ACC112 (cell line): ENCODE results near the gene ARL5A.
A peak's percentile ranks its signal among the peaks of the same experiment; 100 is the strongest.
"Not testable (repeated sequence)": the region's sequence is repeated elsewhere in the genome, so short reads cannot be mapped to it uniquely, and the experiment has no call there.

Experiments used
- H2AFZ ChIP-seq: fragments of 200-600 bp; sonication (generic); one replicate; pipeline ENCODE4 v1.6.0; 2017; ENCODE audit warnings: antibody characterized with exemption, low read length; ENCODE audit not compliant: unreplicated experiment
- H3K27ac ChIP-seq: fragments of 200-600 bp; sonication (generic); 2 replicates; pipeline ENCODE4 v1.5.1; 2014; ENCODE audit warnings: low read depth, mild to moderate bottlenecking, antibody characterized with exemption, low read length, moderate library complexity
- H3K27me3 ChIP-seq: fragments of 200-600 bp; sonication (generic); 2 replicates; pipeline ENCODE4 v1.6.1; 2014; ENCODE audit warnings: mild to moderate bottlenecking, antibody characterized with exemption, low read length, moderate library complexity, mixed read lengths; ENCODE audit not compliant: insufficient read depth
- H3K36me3 ChIP-seq: fragments of 200-600 bp; sonication (generic); 2 replicates; pipeline ENCODE4 v1.6.1; 2016; ENCODE audit warnings: mild to moderate bottlenecking, antibody characterized with exemption, low read length, moderate library complexity, mixed read lengths; ENCODE audit not compliant: insufficient read depth
- H3K4me1 ChIP-seq: fragments of 200-600 bp; sonication (generic); one replicate; pipeline ENCODE4 v1.6.1; 2016; ENCODE audit warnings: low read length, mixed read lengths; ENCODE audit not compliant: insufficient read depth, unreplicated experiment, control insufficient read depth
- H3K4me3 ChIP-seq: fragments of 200-600 bp; sonication (generic); 2 replicates; pipeline ENCODE4 v1.5.1; 2014; ENCODE audit warnings: mild to moderate bottlenecking, low read depth, low read length
- H3K79me2 ChIP-seq: fragments of 200-600 bp; sonication (generic); one replicate; pipeline ENCODE4 v1.6.0; 2016; ENCODE audit warnings: low read length; ENCODE audit not compliant: control insufficient read depth, unreplicated experiment, insufficient read depth

The ARL5A gene

GRCh38 chr2:151828143-151828889 is at the start of gene ARL5A:
Gene ARL5A, minus strand, starts transcription at chr2:151828421. Its CDS starts 245 bp downstream, at chr2:151828176.
- Histone ChIP-seq H3K4me1 (peaks cover 15% of the 10 kb centered on the region), H3K4me3 (peak within 1 kb of the TSS; percentile 98), H2AFZ (peak within 1 kb of the TSS; percentile 99), H3K36me3 (no peaks in the 10 kb centered on the region), H3K27me3 (no peaks in the 10 kb centered on the region), H3K27ac (peak within 1 kb of the TSS; percentile 19; the same call in 1 of the 2 replicates), H3K79me2 (peaks cover 47% of the 10 kb centered on the region)

- not testable (repeated sequence) for H3K4me3 ChIP-seq, H3K79me2 ChIP-seq, H3K27me3 ChIP-seq
These were observed 47.4 kb upstream of the ARL5A start for GRCh38 chr2:151875631-151876030.

GRCh38 chr2:151872463-151872862 is 44.2 kb upstream of the ARL5A start:
- no peaks in the 10 kb centered on the region for H3K36me3 ChIP-seq
- no peak overlapping the region for H3K4me3 ChIP-seq
- no peaks in the 10 kb centered on the region for H3K79me2 ChIP-seq
- no peak overlapping the region for H3K27ac ChIP-seq
- H3K4me1 ChIP-seq = no peaks in the 10 kb centered on the region
- H3K27me3 ChIP-seq = 0 out of 2 replicates have a peak, but pooled peaks cover 11% of the 10 kb centered on the region
- H2AFZ ChIP-seq = no peak overlapping the region

More at GRCh38 chr2:151875631-151876030, 47.4 kb upstream of the ARL5A start:
- not testable (repeated sequence) for H2AFZ ChIP-seq, H3K36me3 ChIP-seq, H3K27ac ChIP-seq
- H3K4me1 ChIP-seq = peaks cover 16% of the 10 kb centered on the region

- H3K27ac ChIP-seq = no peak overlapping the region
- H2AFZ ChIP-seq = no peak overlapping the region
- no peaks in the 10 kb centered on the region for H3K36me3 ChIP-seq
- no peak overlapping the region for H3K4me3 ChIP-seq
- H3K27me3 ChIP-seq = 0 out of 2 replicates have a peak, but pooled peaks cover 15% of the 10 kb centered on the region
- H3K4me1 ChIP-seq = no peaks in the 10 kb centered on the region
- no peaks in the 10 kb centered on the region for H3K79me2 ChIP-seq
These were observed 41.1 kb upstream of the ARL5A start for GRCh38 chr2:151869291-151869690.

DNA sequence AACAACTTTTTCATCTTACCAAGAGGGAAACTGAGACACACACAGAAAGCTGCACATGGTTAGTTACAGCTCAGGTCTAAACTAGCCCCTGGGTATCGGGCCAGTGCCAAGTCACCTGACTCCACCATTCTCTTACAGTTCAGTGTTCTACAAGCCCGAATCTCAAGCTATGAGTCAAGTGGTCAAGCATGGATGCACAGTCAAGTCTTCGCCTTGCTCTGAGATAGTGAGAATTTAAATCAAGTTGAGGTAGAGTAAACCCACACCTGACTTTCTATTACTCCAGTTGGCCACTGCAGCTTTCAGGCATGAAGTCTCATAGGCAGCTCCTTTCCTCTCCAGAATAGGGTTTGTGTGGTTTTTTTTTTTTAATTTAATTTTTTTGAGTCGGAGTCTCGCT is 34.5 kb upstream of the ARL5A start:
- Histone ChIP-seq H3K36me3 (no peaks in the 10 kb centered on the region), H3K27ac (no peak overlapping the region), H3K4me1 (no peaks in the 10 kb centered on the region), H3K79me2 (no peaks in the 10 kb centered on the region), H3K4me3 (no peak overlapping the region), H3K27me3 (peaks cover 14% of the 10 kb centered on the region; the same call in 1 of the 2 replicates), H2AFZ (no peak overlapping the region)

DNA sequence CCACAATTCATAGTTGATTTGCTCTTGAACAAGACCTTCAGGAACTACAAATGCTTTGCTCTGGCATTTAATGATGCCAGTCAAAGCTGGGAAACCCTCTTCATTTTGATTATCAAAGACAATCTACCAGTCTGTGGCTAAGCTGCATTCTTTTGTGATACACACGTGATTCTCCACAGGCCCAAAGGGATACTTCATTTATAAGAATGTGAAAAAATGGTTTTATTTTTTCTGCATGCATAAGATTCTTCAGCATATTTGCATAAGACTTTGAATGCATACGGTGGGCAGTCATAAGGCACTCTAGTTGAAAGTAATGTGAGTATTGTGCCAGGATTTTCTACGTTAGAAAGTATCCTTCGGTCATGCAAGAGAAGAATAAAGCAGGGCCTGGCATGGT is 33.0 kb upstream of the ARL5A start:
- Histone ChIP-seq H3K27me3 (peaks cover 14% of the 10 kb centered on the region; the same call in 1 of the 2 replicates), H3K79me2 (no peaks in the 10 kb centered on the region), H3K4me1 (no peaks in the 10 kb centered on the region), H3K27ac (no peak overlapping the region), H2AFZ (no peak overlapping the region), H3K36me3 (no peaks in the 10 kb centered on the region), H3K4me3 (no peak overlapping the region)

DNA sequence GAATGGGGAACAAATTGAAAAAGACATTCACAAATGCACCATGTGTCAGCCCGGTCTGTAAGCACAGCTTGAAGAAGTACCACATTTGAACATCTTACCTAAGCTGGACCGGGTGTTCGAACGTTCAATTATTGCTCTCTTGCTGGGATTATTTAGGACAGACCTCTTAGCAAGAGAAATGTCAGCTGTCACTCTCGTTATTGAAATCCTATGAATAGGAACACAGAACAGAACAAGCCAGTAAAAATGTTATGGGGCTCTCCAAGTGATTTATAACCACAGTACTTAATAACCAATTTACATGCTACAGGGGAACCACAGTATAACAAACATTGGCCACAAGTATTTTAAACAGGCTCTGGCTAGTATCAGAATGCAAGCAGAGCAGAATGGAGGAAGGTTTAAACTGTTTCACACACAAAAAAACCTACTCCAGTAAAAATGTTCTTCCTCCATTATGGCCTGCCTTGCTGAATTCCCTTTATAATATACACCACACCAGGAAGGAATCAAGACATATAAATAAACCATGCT is 32.5 kb upstream of the ARL5A start:
- H3K36me3 ChIP-seq = no peaks in the 10 kb centered on the region
- peaks cover 14% of the 10 kb centered on the region; the same call in 1 of the 2 replicates for H3K27me3 ChIP-seq
- H3K79me2 ChIP-seq = no peaks in the 10 kb centered on the region
- no peak overlapping the region for H3K27ac ChIP-seq
- H3K4me3 ChIP-seq = no peak overlapping the region
- H2AFZ ChIP-seq = no peak overlapping the region
- no peaks in the 10 kb centered on the region for H3K4me1 ChIP-seq

GRCh38 chr2:151860210-151860609 is 32.0 kb upstream of the ARL5A start:
- no peaks in the 10 kb centered on the region for H3K36me3 ChIP-seq
- H2AFZ ChIP-seq = no peak overlapping the region
- no peaks in the 10 kb centered on the region for H3K4me1 ChIP-seq
- no peaks in the 10 kb centered on the region for H3K79me2 ChIP-seq
- H3K27me3 ChIP-seq = peaks cover 14% of the 10 kb centered on the region; the same call in 1 of the 2 replicates
- no peak overlapping the region for H3K27ac ChIP-seq
- no peak overlapping the region for H3K4me3 ChIP-seq

- H3K79me2 ChIP-seq = no peaks in the 10 kb centered on the region
- H3K36me3 ChIP-seq = no peaks in the 10 kb centered on the region
- H2AFZ ChIP-seq = no peak overlapping the region
- no peak overlapping the region for H3K27ac ChIP-seq
- H3K27me3 ChIP-seq = peaks cover 8% of the 10 kb centered on the region; the same call in 1 of the 2 replicates
- peaks cover 11% of the 10 kb centered on the region for H3K4me1 ChIP-seq
- H3K4me3 ChIP-seq = no peak overlapping the region
These were observed 29.4 kb upstream of the ARL5A start for GRCh38 chr2:151857650-151858049.

DNA sequence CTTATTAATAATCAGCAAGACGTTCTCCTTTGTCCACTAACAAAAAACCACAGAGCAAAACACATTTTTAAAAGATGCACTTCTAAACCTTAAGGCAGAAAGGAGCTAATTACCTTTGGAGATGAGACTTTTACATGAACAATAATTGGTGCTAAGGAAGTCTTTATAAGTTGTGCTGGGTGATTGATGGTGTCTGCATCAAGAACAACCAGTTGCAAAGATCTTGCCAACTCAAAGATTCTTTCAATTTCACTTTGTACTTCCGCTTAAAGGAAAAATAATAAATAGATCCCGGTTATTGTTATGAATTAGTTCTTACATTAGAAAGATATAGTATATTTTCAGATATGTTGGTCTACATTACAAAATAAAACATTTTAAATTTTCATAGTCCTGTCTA is 26.9 kb upstream of the ARL5A start:
- Histone ChIP-seq H3K4me1 (peaks cover 21% of the 10 kb centered on the region), H3K4me3 (no peak overlapping the region), H3K36me3 (no peaks in the 10 kb centered on the region), H3K79me2 (no peaks in the 10 kb centered on the region), H3K27ac (no peak overlapping the region), H3K27me3 (peaks cover 4% of the 10 kb centered on the region; the same call in 1 of the 2 replicates), H2AFZ (no peak overlapping the region)
